Tibial artery (tissue), 4 donors: Measurements from ENCODE around the gene CCDC91.

Experiments
- DNase-seq, 2 donors: peaks; one replicate each; pipeline ENCODE4 v3.0.0-alpha.2; 2019
- H3K27ac ChIP-seq, 2 donors: fragments of 200-600 bp; sonication (generic) in 1 of 2; 1 replicate in 1 of 2; 2 replicates in 1 of 2; pipeline ENCODE4 v1.5.1; 2018 to 2019; ENCODE audit warnings: mild to moderate bottlenecking in 1 of 2
- H3K27me3 ChIP-seq, 2 donors: fragments of 200-600 bp; sonication (generic) in 1 of 2; one replicate each; pipeline versions ENCODE4 v1.5.1 to v1.6.0; 2016 to 2019
- H3K36me3 ChIP-seq, 3 donors: fragments of 200-600 bp; sonication (generic) in 2 of 3; one replicate each; pipeline ENCODE4 v1.5.1; 2016 to 2019; ENCODE audit warnings: mild to moderate bottlenecking in 2 of 3
- H3K4me1 ChIP-seq, 4 donors: fragments of 200-600 bp; sonication (generic) in 2 of 4; 1 replicate in 3 of 4; 2 replicates in 1 of 4; pipeline ENCODE4 v1.5.1; 2016 to 2019
- H3K4me3 ChIP-seq, 2 donors: fragments of 200-600 bp; sonication (generic) in 1 of 2; 1 replicate in 1 of 2; 2 replicates in 1 of 2; pipeline ENCODE4 v1.5.1; 2018 to 2019; ENCODE audit warnings: mild to moderate bottlenecking in 2 of 2
- H3K9me3 ChIP-seq, 3 donors: fragments of 200-600 bp; sonication (generic) in 1 of 3; one replicate each; pipeline ENCODE4 v1.5.1; 2016 to 2019
- CTCF ChIP-seq, 2 experiments: fragments of 200-600 bp in 1 of 2; fragments of 450-650 bp in 1 of 2; IDR thresholded peaks; one replicate each; pipeline ENCODE4 v1.5.1; 2017 to 2019; ENCODE audit warnings: antibody characterized with exemption in 2 of 2, mild to moderate bottlenecking in 1 of 2, moderate library complexity in 1 of 2
- intact Hi-C: fragments of 100-400 bp; cut with DNase I; formaldehyde crosslinking; loops from one replicate; pipeline ENCODE4 v1.15.0; 2023; ENCODE audit warnings: low total_unique reads

CCDC91 gene

DNA sequence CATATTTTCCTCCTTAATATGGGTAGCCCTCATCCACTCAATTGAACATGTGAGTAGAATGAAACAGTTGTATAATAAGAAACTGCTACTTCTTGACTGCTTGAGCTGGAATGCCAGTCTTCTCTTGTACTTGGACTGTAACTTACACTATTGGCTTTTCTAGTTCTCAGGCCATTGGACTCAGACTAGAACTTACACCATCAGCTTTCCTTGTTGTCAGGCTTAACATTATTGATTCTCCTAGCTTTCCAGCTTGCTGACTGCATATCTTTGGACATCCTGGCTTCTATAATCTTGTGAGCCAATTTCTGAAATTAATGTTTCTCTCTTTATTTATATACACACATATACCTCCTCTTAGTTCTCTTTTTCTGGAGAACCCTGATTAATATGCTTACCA lies 24.8 kb downstream of the CCDC91 start:
- H3K27me3 ChIP-seq: no peaks in the 10 kb centered on the region
- peaks cover 0 to 9% (median 1%) of the 10 kb centered on the region in 4 donors for H3K4me1 ChIP-seq
- H3K27ac ChIP-seq: no peak overlapping the region
- H3K4me3 ChIP-seq: no peak overlapping the region
- no peaks in the 10 kb centered on the region for H3K36me3 ChIP-seq
- intact Hi-C loops: no loop called here
- TF ChIP-seq CTCF (IDR thresholded peaks at IDR 0.05): no peak
- no peak for DNase-seq
- H3K9me3 ChIP-seq: peaks cover 0 to 9% (median 0%) of the 10 kb centered on the region in 3 donors

GRCh38 chr12:28216016-28216415 lies 25.8 kb downstream of the CCDC91 start:
- DNase-seq: no peak
- intact Hi-C loops: no loop called here

GRCh38 chr12:28217805-28218204 lies 27.5 kb downstream of the CCDC91 start:
- no peak for TF ChIP-seq CTCF (IDR thresholded peaks at IDR 0.05)

More at GRCh38 chr12:28216016-28216415, 25.8 kb downstream of the CCDC91 start:
- Histone ChIP-seq H3K4me1 (peaks cover 0 to 9% (median 1%) of the 10 kb centered on the region in 4 donors), H3K36me3 (no peaks in the 10 kb centered on the region), H3K27me3 (no peaks in the 10 kb centered on the region), H3K27ac (no peak overlapping the region), H3K9me3 (peaks cover 0 to 9% (median 0%) of the 10 kb centered on the region in 3 donors), H3K4me3 (no peak overlapping the region)
- no peak for TF ChIP-seq CTCF (IDR thresholded peaks at IDR 0.05)

DNA sequence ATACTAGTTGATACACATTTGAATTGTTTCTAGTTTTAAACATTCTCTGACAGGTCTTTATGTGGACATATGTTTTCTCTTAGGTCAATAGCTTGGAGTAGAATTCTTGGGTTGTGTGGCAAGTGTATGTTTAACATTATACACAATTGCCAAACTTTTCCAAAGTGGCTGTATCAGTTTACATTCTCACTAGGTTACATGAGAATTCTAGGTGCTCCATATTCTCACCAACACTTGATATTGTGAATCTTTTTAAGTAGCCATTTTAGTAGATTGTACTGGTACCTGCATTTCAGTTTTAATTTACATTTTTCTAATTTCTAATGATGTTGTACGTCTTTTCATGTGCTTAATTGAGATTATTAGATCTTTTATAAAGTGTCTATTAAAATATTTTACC lies 28.6 kb downstream of the CCDC91 start:
- no peak overlapping the region for H3K4me3 ChIP-seq
- H3K9me3 ChIP-seq: peaks cover 0 to 9% (median 0%) of the 10 kb centered on the region in 3 donors
- intact Hi-C loops: no loop called here
- H3K27me3 ChIP-seq: no peaks in the 10 kb centered on the region
- H3K36me3 ChIP-seq: no peaks in the 10 kb centered on the region
- no peak for DNase-seq
- no peak overlapping the region for H3K27ac ChIP-seq
- peaks cover 0 to 11% (median 2%) of the 10 kb centered on the region in 4 donors for H3K4me1 ChIP-seq
- TF ChIP-seq CTCF (IDR thresholded peaks at IDR 0.05): no peak

More at GRCh38 chr12:28217805-28218204, 27.5 kb downstream of the CCDC91 start:
- intact Hi-C loops: no loop called here
- H3K27me3 ChIP-seq: no peaks in the 10 kb centered on the region
- H3K4me3 ChIP-seq: no peak overlapping the region
- H3K36me3 ChIP-seq: no peaks in the 10 kb centered on the region
- H3K27ac ChIP-seq: no peak overlapping the region
- DNase-seq: no peak
- H3K4me1 ChIP-seq: peaks cover 0 to 7% (median 2%) of the 10 kb centered on the region in 4 donors
- peaks cover 0 to 9% (median 0%) of the 10 kb centered on the region in 3 donors for H3K9me3 ChIP-seq

DNA sequence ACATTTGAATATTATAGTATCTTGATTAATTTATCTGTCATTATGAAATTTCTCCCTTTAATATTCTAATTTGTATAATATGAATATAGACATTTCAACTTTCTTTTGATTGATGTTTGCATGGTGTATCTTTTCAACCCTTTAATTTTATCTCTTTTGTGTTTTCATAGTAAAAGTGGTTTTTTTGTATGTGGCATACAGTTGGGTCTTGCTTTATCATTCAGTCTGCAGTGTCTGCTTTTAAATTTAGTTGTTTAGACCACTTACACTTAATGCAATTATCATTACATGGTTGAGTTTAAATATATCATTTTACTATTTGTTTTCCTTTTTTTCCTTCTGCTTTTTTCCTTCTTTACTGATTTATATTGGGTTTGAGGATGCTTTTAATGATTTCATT lies 29.6 kb downstream of the CCDC91 start:
- Histone ChIP-seq H3K4me1 (peaks cover 0 to 16% (median 2%) of the 10 kb centered on the region in 4 donors), H3K36me3 (no peaks in the 10 kb centered on the region), H3K4me3 (no peak overlapping the region), H3K27me3 (no peaks in the 10 kb centered on the region), H3K27ac (no peak overlapping the region), H3K9me3 (peaks cover 0 to 9% (median 0%) of the 10 kb centered on the region in 3 donors)
- no peak for DNase-seq
- no peak for TF ChIP-seq CTCF (IDR thresholded peaks at IDR 0.05)
- intact Hi-C loops: no loop called here
